Superior temporal gyrus (tissue), 1 donor: ENCODE results near the gene ZNF280C.
"Not testable (repeated sequence)": the region's sequence is repeated elsewhere in the genome, so short reads cannot be mapped to it uniquely, and the experiment has no call there.

Experiments
- DNase-seq: peaks from one replicate; pipeline ENCODE4 v3.0.0-alpha.2; 2016; ENCODE audit errors: extremely low spot score

ZNF280C gene

DNA sequence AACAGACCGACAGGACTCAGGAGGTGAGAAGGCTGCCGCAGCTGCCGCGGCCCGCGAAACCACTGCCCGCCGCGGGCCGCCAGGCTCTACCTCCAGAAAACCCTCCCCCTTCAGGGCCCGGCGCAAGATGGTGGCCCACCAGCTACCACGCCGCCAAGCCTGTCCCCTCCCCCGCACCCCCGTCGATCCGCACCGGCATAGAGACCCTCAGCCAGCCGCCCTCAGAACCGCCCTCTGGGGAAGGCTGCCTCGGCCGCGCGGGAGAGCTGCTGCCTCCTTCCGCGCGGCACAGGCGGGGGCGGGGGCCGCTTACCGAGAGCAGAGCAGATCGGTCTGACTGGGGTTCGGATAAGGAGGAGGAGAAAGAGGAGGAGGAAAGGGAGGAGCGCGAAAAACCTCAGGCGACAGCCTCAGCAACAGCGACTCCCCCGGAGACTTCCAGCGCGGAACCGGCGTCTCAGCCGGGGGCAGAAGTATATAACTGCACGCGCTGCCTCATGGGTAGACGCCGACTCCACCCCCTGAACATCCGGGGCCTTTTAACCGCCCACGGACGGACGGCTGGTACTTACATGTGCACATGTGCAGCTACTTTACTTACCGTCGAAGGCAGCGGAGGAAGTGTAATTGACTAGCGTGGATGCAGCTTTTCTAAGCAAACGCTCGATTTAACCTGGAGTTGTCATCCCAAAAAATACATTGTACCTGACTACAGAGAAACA lies at the start of gene ZNF280C:
ZNF280C (minus strand) TSS at position 451 of the 722 bp plus-strand sequence. CDS start 8,450 bp downstream, outside the sequence.
- DNase-seq: peak; percentile 80

DNA sequence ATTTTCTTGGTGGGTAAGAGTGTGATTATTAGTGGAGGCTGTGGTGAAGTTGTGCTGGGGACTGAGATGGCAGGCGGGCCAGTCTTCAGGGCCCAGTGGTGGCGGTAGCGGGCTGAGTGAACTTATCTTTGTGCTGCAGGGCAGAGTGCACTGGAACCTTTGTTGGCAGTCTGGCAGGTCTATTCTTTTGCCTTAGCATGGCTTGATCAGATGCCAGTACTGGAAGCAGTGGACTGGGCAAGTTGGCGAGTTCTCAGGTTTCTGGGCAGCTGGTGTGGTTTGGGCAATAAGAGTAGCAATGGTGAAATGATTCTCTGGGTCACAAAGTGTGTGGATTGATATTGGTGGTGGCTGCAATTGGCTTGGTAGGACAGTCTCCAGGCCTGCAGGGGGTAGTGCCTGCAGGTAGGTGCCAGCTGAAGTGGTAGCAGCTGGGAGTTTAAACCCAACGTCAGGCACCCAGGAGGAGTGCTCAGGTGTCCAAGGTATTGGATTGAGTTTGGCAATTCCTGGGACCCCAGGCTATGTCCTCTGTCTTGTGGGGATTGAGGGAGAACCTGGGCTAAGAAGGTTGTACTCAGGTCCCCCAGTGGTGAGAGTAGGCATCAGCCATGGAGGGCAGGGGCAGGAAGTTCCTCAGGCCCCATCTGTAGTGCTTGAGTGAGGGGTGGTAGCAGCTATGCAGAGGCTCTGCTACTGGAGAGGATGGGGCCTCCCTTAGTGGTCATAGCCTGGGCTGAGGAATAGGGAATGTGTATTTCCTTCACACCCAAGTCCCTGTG lies 36.1 kb upstream of the ZNF280C start:
- no peak for DNase-seq

DNA sequence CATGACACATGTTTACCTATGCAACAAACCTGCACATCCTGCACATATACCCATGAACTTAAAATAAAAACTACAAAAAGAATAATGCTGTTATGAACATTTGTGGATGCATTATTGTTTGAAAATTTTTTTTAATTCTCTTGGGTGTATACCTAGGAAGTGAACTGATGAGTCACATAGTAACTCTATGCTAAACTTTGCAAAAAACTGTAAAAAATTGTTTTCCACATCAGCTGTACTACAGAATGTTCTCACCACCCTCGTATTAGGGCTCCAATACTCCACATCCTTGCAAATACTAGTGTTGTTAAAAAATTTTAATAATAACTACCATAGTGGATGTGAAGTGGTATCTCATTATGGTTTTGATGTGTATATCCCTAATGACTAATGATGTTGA lies 33.3 kb upstream of the ZNF280C start:
- DNase-seq: no peak

- no peak for DNase-seq
These were observed 32.7 kb upstream of the ZNF280C start for GRCh38 chrX:130301405-130301804.

DNA sequence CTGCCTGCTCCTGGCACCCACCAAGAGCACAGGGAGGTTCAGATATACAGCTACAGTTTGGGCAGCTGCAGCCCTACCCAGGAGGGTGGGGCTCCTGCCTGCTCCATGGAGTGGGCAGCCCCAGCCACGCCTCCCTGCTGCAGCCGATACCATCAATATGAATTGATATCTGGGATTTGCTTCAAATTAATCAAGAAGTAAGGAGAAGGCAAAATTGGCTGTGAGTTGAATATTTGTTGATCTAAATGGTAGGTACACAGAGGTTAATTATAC lies 31.2 kb upstream of the ZNF280C start:
- DNase-seq: no peak

DNA sequence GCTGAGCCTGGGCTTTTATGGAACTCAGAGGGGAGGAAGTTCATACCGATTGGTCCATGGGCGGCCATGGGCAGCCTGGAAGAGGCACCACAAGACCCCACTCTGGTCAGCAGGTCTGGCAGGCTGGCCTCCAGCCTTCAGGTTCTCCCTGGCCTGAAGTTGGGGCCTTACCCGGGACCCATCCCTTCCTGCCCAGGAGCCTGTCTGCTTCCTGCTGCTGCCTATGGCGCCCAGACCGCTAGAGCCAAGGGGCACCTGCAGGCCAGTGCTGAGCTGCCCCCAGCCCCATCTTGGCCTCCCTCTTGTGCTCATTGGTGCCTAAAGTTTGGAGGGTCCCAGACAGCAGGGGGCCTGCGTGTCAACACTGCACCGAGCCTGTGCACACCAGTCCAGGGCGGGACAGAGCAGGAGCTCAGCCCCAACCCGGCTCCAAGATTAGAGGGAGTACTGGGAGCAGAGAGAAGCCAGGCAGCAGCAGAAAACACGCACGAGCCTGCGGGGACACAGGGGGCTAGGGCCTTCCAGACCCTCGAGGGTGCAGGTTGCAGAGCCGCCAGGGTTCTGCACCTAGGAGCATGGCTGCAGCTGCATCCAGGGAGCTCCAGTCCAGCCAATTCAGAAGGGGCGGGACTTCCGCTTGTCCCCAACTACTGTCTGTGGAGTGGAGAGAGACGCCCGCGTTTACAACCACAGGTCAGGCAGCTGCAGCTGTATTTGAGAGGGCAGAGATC lies 30.7 kb upstream of the ZNF280C start:
- no peak for DNase-seq

DNA sequence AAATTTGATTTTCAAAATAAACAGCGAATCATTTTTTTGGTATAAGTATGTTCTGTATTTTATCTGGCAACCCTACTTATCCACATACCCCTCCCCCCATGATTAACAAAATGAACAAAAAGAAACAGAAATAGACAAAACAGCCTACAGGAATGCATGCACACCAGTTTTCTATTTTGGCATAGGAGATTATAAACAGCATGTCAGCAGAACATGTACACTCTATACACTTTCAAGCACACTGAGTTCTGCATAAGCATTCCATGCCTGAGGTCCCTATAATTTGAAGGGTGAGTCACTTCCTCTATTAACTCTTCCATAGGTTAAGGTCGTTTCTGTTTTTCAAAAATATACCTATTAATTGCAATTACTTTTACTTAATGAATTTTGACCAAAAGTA lies 28.0 kb upstream of the ZNF280C start:
- no peak for DNase-seq

GRCh38 chrX:130296297-130296678 lies 27.6 kb upstream of the ZNF280C start:
- DNase-seq: no peak

GRCh38 chrX:130295519-130296296 lies 27.0 kb upstream of the ZNF280C start:
- no peak for DNase-seq

DNA sequence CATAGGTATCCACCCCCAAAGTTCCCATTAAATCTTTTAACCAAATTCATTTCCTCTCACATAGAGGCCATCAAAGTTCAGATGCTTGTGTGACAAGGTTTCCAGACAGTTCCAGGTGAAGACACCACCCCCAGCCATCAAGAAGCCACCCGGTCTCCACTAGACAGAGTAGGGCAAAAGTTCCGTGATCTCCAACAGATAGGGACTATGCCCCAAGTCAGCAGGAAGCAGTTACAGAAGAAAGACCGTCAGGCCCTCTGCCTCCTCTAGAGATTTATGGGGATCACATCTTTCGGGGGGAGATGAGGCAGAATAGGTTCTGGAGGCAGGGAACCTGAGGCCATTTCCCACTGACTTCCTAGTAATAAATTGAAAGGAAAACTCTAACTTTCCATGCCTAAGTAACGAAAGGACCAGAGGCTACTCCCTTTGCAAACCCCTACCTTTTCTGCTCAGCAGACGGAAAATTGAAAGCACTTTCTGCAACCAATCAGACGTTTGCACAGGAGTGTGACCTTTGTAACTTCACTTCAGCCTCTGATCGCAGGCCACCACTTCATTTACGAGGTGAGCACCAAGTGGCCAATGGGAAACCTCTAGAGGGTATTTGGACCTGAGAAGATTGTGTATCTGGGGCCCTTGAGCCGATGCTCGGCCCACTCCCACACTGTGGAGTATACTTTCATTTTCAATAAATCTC lies 18.5 kb upstream of the ZNF280C start:
- no peak for DNase-seq

DNA sequence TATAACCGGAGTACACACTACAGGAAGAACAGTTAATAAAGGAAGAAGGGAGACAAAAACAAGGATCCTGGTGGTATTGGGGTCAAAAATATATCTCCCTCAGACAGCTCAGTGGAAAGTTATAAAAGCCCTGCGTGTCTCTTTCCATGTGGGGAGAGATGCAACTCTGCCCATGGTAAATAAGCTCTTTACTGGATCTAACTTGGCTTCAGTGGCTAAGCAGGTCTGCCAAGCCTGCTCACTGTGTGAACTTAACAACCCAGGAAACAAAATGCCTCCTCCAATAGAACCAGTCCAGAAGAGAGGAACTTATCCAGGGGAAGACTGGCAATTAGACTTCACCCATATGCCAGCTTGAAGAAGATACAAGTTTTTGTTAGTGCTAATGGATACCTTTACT lies 17.0 kb upstream of the ZNF280C start:
- no peak for DNase-seq

DNA sequence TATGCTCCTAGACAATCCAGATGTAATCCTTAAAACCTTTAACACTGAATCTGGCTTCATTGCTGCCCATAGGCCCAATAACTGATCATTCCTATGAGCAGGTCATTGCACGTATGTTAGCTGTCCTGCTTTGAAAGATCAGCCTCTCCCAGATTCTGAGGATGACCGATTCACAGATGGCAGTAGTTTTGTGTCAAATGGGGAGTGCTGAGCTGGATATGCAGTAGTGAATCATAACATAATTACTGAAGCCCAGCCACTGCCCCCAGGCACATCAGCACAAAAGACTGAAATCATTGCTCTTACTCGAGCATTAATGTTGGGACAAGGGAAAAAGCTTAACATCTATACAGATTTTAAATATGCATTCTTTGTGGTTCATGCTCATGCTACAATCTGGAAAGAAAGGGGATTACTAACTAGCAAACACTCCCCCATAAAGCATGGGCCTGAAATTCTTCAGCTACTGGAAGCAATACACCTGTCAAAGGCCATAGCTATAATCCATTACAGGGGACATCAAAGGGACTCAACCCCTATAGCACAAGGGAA lies 16.4 kb upstream of the ZNF280C start:
- no peak for DNase-seq

DNA sequence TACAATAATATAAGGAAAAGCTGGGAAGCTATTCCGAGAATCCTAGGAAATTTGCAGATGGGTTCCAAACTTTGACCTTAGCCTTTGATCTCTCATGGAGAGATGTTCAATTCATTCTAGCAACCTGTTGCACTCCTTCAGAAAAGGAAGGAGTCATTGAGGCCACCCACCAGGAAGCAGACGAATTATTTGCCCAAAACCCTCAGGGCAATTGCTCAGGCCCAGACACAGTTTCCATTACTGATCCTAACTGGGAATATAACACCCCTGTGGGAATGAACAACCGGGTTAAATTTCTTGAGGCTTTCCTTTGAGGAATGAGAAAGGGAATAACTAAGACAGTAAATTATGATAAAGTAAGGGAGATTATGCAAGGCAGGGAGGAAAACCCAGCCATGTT lies 13.5 kb upstream of the ZNF280C start:
- DNase-seq: no peak

DNA sequence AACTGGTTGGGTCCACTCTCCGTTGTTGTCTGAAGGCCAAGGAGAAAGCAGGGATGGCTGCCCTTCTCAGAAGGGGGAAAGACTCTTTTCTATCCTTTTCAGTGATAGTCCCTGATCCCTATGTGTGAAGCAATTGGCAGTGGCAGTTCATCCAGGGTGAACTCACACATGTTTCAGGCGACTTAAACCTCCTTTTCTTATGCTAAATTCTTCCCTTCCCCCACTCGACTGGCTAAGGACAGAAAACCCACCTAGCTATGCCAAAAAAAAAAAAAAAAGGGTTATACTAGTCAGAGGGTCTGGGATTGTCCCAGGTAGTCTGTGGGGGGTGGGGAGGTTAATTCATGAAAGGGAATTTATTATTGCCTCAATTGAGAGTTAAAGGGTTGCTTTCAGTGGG lies 12.2 kb upstream of the ZNF280C start:
- DNase-seq: no peak

DNA sequence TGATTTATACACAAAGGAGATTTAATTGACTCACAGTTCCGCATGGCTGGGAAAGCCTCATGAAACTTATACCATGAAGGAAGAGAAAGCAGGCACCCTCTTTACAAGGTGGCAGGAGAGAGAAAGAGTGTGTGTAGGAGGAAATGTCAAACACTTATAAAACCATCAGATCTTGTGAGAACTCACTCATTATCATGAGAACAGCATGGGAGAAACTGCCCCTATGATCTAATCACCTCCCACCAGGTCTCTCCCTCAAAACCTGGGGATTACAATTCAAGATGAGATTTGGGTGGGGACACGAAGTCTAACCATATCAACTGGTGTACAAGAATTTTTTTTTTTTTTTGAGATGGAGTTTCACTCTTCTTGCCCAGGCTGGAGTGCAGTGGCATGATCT lies 3.6 kb upstream of the ZNF280C start:
- DNase-seq: not testable (repeated sequence)

DNA sequence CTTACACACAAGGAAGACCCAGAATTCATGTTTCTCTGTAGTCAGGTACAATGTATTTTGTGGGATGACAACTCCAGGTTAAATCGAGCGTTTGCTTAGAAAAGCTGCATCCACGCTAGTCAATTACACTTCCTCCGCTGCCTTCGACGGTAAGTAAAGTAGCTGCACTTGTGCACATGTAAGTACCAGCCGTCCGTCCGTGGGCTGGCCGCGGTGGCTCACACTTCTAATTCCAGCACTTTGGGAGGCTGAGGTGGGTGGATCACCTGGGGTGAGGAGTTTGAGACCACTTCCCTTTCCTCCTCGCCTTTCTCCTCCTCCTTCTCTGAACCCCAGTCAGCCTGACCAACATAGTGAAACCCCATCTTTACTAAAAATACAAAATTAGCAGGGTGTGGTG lies 692 bp upstream of the ZNF280C start:
- not testable (repeated sequence) for DNase-seq

DNA sequence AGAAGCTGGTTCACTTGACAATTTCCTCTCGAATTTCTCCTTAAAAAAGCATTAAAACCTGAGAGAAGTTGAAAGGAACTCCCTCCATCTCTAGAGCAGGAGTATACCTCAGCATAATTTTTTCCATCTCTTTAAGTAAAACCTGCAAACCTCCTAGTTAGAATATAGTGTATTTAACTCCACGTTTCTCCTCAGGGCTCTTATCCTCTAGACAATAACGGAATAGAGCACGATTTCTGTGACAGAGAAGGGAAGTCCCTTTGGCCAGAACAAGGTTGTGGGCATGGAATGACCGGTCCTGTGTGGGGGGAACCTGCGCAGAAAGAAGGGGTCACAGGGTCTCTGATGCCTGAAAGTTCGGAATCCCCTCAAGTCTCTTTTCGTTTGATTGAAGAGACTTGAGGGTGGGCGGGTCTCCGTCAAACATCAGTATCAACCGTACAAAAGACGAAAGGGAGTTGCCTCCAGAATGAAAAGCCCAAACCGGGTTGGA lies 697 bp downstream of the ZNF280C start:
- DNase-seq: peak; percentile 14

DNA sequence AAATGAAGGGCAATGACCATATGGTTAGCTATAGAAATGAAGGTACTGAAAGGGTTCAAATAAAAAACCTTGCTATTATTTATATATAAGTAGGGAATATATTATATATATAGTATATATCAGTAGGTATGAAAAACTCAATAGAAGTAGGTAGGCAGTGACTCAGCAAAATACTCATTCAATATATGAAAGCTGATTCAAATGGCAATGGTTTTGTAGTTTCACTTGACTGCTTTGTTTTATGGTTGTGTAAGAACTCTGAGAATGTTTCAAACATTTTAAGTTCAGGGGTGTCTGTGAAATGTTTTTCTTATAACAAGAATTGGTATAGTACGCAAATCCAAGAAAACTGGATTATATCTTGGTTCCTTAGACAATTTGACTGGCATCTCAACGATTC lies 4.1 kb downstream of the ZNF280C start:
- DNase-seq: no peak

DNA sequence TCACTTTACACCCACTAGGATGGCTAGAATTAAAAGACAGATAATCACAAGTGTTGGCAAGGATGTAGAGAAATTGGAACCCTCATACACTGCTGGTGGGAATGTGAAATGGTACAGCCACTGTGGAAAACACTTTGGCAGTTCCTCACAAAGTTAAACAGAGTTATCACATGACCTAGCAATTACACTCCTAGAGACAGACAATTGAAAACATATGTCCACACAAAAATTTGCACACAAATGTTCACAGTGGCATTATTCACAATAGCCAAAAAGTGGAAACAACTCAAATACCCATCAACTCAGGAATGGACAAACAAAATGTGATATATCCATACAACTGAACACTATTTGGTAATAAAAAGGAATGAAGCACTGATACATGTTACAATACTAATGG lies 5.7 kb downstream of the ZNF280C start:
- no peak for DNase-seq

DNA sequence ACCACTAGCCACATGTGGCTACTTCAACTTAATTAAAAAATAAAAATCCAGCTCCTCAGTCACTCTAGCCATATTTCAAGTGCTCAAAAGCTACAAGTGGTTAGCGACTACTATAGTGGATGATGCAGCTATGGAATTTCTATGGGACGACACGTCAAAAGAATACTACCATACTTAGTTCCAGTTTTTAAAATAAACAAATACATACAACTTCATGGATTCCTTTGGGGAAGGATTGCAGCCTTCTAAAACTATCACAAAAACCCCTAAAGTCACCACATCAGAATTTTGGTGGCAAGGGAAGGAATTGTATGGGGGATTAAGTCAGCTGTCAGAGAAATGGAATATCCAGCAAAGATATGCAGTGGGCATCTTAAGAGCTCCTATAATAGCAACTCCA lies 6.5 kb downstream of the ZNF280C start:
- no peak for DNase-seq

DNA sequence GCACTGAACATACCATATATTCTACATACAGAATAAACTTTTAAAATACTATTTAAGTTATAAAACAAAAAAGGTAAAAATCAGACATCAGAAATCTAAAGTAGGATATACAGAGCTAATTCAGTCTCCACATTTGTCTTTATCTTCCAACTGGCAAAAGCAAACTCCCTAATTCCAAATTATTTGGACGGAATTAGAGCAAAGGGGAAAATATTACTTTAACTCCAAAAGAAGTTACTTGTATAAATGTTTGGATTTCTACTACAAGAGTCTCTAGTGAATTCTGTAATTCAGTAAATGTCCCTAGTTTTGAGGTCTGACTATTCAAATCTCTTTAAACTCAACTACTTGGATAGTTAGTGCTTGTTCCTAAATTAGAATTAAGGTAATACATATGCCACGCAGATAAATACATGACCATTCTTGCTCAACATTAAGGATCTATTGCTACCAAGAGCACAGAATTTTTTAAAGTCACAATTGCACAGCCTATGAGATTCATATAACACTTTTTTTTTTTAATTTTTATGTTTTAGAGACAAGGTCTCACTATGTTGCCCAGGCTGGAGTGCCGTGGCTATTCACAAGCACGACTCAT lies 7.3 kb downstream of the ZNF280C start:
- DNase-seq: no peak
